ENCODE results near the gene TXNRD3.

DNA sequence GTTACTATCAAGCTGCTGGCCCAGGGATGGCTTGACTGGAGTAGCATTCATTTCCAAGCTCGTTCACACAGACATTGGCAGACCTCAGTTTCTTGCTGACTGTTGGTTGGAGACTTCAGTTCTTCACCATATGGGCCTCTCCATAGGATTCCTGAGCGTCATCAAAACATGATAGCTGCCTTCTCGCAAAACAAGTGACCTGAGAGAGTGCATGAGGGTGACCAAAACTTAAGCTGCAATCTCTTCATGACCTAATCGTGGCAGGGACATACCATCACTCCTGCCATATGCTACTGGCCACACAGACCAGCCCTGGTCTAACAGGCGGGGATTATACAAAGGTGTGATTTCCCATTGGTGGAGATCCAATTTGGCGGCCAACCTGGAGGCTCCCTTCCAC lies 50.2 kb downstream of the TXNRD3 start:
- TF ChIP-seq, protein P1, sequence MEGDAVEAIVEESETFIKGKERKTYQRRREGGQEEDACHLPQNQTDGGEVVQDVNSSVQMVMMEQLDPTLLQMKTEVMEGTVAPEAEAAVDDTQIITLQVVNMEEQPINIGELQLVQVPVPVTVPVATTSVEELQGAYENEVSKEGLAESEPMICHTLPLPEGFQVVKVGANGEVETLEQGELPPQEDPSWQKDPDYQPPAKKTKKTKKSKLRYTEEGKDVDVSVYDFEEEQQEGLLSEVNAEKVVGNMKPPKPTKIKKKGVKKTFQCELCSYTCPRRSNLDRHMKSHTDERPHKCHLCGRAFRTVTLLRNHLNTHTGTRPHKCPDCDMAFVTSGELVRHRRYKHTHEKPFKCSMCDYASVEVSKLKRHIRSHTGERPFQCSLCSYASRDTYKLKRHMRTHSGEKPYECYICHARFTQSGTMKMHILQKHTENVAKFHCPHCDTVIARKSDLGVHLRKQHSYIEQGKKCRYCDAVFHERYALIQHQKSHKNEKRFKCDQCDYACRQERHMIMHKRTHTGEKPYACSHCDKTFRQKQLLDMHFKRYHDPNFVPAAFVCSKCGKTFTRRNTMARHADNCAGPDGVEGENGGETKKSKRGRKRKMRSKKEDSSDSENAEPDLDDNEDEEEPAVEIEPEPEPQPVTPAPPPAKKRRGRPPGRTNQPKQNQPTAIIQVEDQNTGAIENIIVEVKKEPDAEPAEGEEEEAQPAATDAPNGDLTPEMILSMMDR (conservative IDR thresholded peaks at IDR 0.05; ENCODE audit: low read length) = no peak
- TF ChIP-seq EZH2phosphoT487 (IDR thresholded peaks at IDR 0.05; ENCODE audit: borderline replicate concordance, low read depth, low read length) = no peak
